Vagina (tissue), 2 donors: ENCODE results near the gene PSORS1C1.

Experiments
- CTCF ChIP-seq, 3 experiments: fragments of 450-650 bp in 2 of 3; fragments of 200-600 bp in 1 of 3; sonication (generic) in 1 of 3; IDR thresholded peaks; one replicate each; pipeline ENCODE4 v1.5.1; 2017 to 2019; ENCODE audit warnings: antibody characterized with exemption in 3 of 3, mild to moderate bottlenecking in 2 of 3, moderate library complexity in 2 of 3
- POLR2A ChIP-seq, 2 donors: fragments of 450-650 bp; IDR thresholded peaks; one replicate each; pipeline ENCODE4 v1.6.1; 2017; ENCODE audit warnings: antibody characterized with exemption in 2 of 2, mild to moderate bottlenecking in 2 of 2, moderate library complexity in 2 of 2

GRCh38 chr6:31157513-31158139 is 43.0 kb downstream of the PSORS1C1 start, which contains the start of gene CCHCR1:
- TF ChIP-seq CTCF (IDR thresholded peaks at IDR 0.05), result no peak
- no peak for TF ChIP-seq POLR2A (IDR thresholded peaks at IDR 0.05)
